Measurements from ENCODE around the gene SPATA19.

DNA sequence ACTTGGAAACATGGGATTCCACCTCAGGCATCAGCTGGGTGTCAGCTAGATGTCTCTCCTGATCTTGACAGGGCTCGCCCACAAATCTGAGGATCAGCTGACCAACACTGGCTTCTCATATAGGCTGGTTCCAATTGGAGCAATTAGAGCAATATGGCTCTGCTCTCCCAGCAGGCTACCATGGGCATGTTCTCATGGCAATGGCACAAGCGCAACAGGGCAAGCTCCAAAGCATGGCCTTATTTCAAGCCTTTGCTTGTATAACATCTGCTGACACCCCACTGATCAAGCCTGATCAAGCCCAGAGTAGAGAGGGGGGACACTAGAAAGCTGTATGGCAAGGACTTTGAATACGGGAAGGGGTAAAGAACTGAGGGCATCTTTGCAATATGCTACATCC lies 40.7 kb upstream of the SPATA19 start:
- TF ChIP-seq, protein P1, sequence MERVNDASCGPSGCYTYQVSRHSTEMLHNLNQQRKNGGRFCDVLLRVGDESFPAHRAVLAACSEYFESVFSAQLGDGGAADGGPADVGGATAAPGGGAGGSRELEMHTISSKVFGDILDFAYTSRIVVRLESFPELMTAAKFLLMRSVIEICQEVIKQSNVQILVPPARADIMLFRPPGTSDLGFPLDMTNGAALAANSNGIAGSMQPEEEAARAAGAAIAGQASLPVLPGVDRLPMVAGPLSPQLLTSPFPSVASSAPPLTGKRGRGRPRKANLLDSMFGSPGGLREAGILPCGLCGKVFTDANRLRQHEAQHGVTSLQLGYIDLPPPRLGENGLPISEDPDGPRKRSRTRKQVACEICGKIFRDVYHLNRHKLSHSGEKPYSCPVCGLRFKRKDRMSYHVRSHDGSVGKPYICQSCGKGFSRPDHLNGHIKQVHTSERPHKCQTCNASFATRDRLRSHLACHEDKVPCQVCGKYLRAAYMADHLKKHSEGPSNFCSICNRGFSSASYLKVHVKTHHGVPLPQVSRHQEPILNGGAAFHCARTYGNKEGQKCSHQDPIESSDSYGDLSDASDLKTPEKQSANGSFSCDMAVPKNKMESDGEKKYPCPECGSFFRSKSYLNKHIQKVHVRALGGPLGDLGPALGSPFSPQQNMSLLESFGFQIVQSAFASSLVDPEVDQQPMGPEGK (CRISPR knock-in tag; IDR thresholded peaks at IDR 0.05; ENCODE audit: borderline replicate concordance): no peak
- no peak for TF ChIP-seq RARB (CRISPR knock-in tag; IDR thresholded peaks at IDR 0.05)
- TF ChIP-seq ZFP30 (CRISPR knock-in tag; IDR thresholded peaks at IDR 0.05): no peak
- TF ChIP-seq, protein P2, sequence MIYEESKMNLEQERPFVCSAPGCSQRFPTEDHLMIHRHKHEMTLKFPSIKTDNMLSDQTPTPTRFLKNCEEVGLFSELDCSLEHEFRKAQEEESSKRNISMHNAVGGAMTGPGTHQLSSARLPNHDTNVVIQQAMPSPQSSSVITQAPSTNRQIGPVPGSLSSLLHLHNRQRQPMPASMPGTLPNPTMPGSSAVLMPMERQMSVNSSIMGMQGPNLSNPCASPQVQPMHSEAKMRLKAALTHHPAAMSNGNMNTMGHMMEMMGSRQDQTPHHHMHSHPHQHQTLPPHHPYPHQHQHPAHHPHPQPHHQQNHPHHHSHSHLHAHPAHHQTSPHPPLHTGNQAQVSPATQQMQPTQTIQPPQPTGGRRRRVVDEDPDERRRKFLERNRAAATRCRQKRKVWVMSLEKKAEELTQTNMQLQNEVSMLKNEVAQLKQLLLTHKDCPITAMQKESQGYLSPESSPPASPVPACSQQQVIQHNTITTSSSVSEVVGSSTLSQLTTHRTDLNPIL (CRISPR knock-in tag; IDR thresholded peaks at IDR 0.05; ENCODE audit: low read depth): no peak
- no peak for TF ChIP-seq POU6F1 (CRISPR knock-in tag; IDR thresholded peaks at IDR 0.05; ENCODE audit: borderline replicate concordance, low read depth)
- TF ChIP-seq ZNF565 (CRISPR knock-in tag; conservative IDR thresholded peaks at IDR 0.05; ENCODE audit: low read depth): no peak
- TF ChIP-seq ZNF70 (CRISPR knock-in tag; IDR thresholded peaks at IDR 0.05): no peak
- no peak for TF ChIP-seq ZNF8 (CRISPR knock-in tag; IDR thresholded peaks at IDR 0.05)
- TF ChIP-seq, protein P3, sequence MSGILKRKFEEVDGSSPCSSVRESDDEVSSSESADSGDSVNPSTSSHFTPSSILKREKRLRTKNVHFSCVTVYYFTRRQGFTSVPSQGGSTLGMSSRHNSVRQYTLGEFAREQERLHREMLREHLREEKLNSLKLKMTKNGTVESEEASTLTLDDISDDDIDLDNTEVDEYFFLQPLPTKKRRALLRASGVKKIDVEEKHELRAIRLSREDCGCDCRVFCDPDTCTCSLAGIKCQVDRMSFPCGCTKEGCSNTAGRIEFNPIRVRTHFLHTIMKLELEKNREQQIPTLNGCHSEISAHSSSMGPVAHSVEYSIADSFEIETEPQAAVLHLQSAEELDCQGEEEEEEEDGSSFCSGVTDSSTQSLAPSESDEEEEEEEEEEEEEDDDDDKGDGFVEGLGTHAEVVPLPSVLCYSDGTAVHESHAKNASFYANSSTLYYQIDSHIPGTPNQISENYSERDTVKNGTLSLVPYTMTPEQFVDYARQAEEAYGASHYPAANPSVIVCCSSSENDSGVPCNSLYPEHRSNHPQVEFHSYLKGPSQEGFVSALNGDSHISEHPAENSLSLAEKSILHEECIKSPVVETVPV (CRISPR knock-in tag; IDR thresholded peaks at IDR 0.05): no peak
- TF ChIP-seq ZC3H10 (CRISPR knock-in tag; IDR thresholded peaks at IDR 0.05): no peak
- TF ChIP-seq GLIS3 (CRISPR knock-in tag; IDR thresholded peaks at IDR 0.05): no peak
- TF ChIP-seq SNAI2 (CRISPR knock-in tag; IDR thresholded peaks at IDR 0.05): no peak
